ENCODE data around the gene TMEM259.

Gene TMEM259

GRCh38 chr19:1055028-1055425 lies 34.1 kb upstream of the TMEM259 start:
- DNase-seq = no peak

GRCh38 chr19:1054102-1055027 lies 33.4 kb upstream of the TMEM259 start:
- DNase-seq = no peak

- DNase-seq = no peak
Measured at GRCh38 chr19:1053176-1054101, 32.5 kb upstream of the TMEM259 start.

- DNase-seq = no peak
Measured at GRCh38 chr19:1052349-1052975, 31.5 kb upstream of the TMEM259 start.

GRCh38 chr19:1051791-1052190 lies 30.9 kb upstream of the TMEM259 start:
- DNase-seq = no peak

GRCh38 chr19:1050989-1051788 lies 30.3 kb upstream of the TMEM259 start:
- no peak for DNase-seq

- DNase-seq = no peak
Measured at GRCh38 chr19:1049800-1050199, 28.9 kb upstream of the TMEM259 start.

- no peak for DNase-seq
Measured at GRCh38 chr19:1049106-1049505, 28.2 kb upstream of the TMEM259 start.

GRCh38 chr19:1047696-1048147 lies 26.8 kb upstream of the TMEM259 start:
- no peak for DNase-seq

- no peak for DNase-seq
Measured at GRCh38 chr19:1046836-1047695, 26.1 kb upstream of the TMEM259 start.

GRCh38 chr19:1046117-1046626 lies 25.2 kb upstream of the TMEM259 start:
- no peak for DNase-seq

GRCh38 chr19:1045247-1045603 lies 24.3 kb upstream of the TMEM259 start:
- peak in 1 of 2 experiments; percentile 49 for DNase-seq

GRCh38 chr19:1042689-1043511 lies 22.0 kb upstream of the TMEM259 start:
- no peak for DNase-seq

- DNase-seq = peak; percentile 50 to 79
Measured at GRCh38 chr19:1041835-1042685, 21.1 kb upstream of the TMEM259 start.

GRCh38 chr19:1041272-1041834 lies 20.4 kb upstream of the TMEM259 start:
- DNase-seq = no peak

- peak; percentile 55 to 92 for DNase-seq
Measured at GRCh38 chr19:1040476-1041271, 19.8 kb upstream of the TMEM259 start.

GRCh38 chr19:1039646-1040475 lies 18.9 kb upstream of the TMEM259 start, which contains the start of gene ABCA7:
ABCA7 (plus strand) TSS chr19:1040107; CDS start chr19:1041362, 1,255 bp downstream.
- DNase-seq = peak; percentile 85 to 97

All from NCI-H526 (cell line).